HG03280 (cell line): ENCODE data around the gene BLTP2.
"Not testable (repeated sequence)": the region's sequence is repeated elsewhere in the genome, so short reads cannot be mapped to it uniquely, and the experiment has no call there.

Experiments used
- ATAC-seq: cut with Tn5 transposase; IDR thresholded peaks from one replicate; pipeline ENCODE4 v1.9.1; 2021; ENCODE audit warnings: mild to moderate bottlenecking, moderate library complexity; ENCODE audit not compliant: unreplicated experiment

BLTP2 gene

GRCh38 chr17:28644787-28645575 is at the start of gene BLTP2:
Gene BLTP2 (minus strand): TSS chr17:28645158. CDS start chr17:28645056, 102 bp downstream.
- ATAC-seq: peak; percentile 95

- no peak for ATAC-seq
Measured at GRCh38 chr17:28693869-28694268, 48.9 kb upstream of the BLTP2 start.

- no peak for ATAC-seq
Measured at GRCh38 chr17:28689011-28689410, 44.1 kb upstream of the BLTP2 start.

GRCh38 chr17:28688481-28688880 is 43.5 kb upstream of the BLTP2 start:
- ATAC-seq: no peak

GRCh38 chr17:28686296-28686695 is 41.3 kb upstream of the BLTP2 start:
- no peak for ATAC-seq

GRCh38 chr17:28685366-28685765 is 40.4 kb upstream of the BLTP2 start:
- no peak for ATAC-seq

GRCh38 chr17:28684963-28685362 is 40.0 kb upstream of the BLTP2 start:
- ATAC-seq: no peak

- ATAC-seq: no peak
Measured at GRCh38 chr17:28682655-28683054, 37.7 kb upstream of the BLTP2 start.

GRCh38 chr17:28675980-28676379 is 31.0 kb upstream of the BLTP2 start:
- ATAC-seq: no peak

- ATAC-seq: no peak
Measured at GRCh38 chr17:28675490-28675889, 30.5 kb upstream of the BLTP2 start.

- no peak for ATAC-seq
Measured at GRCh38 chr17:28669918-28670317, 25.0 kb upstream of the BLTP2 start.

GRCh38 chr17:28667870-28668269 is 22.9 kb upstream of the BLTP2 start:
- ATAC-seq: no peak

- ATAC-seq: no peak
Measured at GRCh38 chr17:28665994-28666393, 21.0 kb upstream of the BLTP2 start.

GRCh38 chr17:28663723-28664122 is 18.8 kb upstream of the BLTP2 start:
- ATAC-seq: no peak

- no peak for ATAC-seq
Measured at GRCh38 chr17:28662527-28662829, 17.5 kb upstream of the BLTP2 start.

GRCh38 chr17:28661635-28662526 is 16.9 kb upstream of the BLTP2 start, which contains the start of the genes SDF2 and SUPT6H:
Gene SDF2 (minus strand): TSS chr17:28661906. CDS start chr17:28661876, 30 bp downstream.
Gene SUPT6H (plus strand): TSS chr17:28662205. CDS start chr17:28673402, 11,197 bp downstream.
- ATAC-seq: peak; percentile 85

GRCh38 chr17:28659497-28659881 is 14.5 kb upstream of the BLTP2 start:
- not testable (repeated sequence) for ATAC-seq

GRCh38 chr17:28658766-28659496 is 14.0 kb upstream of the BLTP2 start:
- ATAC-seq: not testable (repeated sequence)

GRCh38 chr17:28658342-28658741 is 13.4 kb upstream of the BLTP2 start:
- ATAC-seq: not testable (repeated sequence)

- ATAC-seq: no peak
Measured at GRCh38 chr17:28657756-28658155, 12.8 kb upstream of the BLTP2 start.

GRCh38 chr17:28655160-28655559 is 10.2 kb upstream of the BLTP2 start:
- ATAC-seq: no peak
